GM12873 (cell line): ENCODE results near the gene PRAF2.

Source experiments
- TF ChIP-seq, protein P1 (sequence below): IDR thresholded peaks from 2 replicates; pipeline ENCODE4 v1.5.1; 2012; ENCODE audit warnings: low read depth, mild to moderate bottlenecking, moderate library complexity, low read length, control low read depth; ENCODE audit not compliant: insufficient read depth; ENCODE audit errors: missing control alignments

PRAF2 gene

DNA sequence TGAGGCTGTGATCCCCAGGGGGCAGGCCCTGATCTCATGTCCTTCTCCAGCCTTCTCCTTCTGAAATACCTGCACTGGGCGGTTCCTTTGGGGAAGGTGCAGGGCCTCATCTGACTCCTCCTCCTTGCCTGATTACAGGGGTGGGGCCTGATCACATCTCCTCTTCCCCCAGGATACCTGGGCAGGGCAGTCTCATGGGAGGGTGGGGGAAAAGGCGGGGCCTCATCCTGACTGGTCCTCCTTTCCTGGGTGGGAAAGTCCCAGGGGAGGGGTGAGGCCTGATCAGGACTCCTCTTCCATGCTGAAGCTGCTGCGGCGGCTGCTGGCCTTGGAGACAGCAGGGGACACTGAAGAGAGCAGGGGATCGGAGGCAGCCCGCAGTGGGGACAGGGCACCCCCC, 43.9 kb downstream of the PRAF2 start:
- TF ChIP-seq, protein P1, sequence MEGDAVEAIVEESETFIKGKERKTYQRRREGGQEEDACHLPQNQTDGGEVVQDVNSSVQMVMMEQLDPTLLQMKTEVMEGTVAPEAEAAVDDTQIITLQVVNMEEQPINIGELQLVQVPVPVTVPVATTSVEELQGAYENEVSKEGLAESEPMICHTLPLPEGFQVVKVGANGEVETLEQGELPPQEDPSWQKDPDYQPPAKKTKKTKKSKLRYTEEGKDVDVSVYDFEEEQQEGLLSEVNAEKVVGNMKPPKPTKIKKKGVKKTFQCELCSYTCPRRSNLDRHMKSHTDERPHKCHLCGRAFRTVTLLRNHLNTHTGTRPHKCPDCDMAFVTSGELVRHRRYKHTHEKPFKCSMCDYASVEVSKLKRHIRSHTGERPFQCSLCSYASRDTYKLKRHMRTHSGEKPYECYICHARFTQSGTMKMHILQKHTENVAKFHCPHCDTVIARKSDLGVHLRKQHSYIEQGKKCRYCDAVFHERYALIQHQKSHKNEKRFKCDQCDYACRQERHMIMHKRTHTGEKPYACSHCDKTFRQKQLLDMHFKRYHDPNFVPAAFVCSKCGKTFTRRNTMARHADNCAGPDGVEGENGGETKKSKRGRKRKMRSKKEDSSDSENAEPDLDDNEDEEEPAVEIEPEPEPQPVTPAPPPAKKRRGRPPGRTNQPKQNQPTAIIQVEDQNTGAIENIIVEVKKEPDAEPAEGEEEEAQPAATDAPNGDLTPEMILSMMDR, result no peak
